H9 (cell line): Measurements from ENCODE around the gene EDEM2. TPM values are rescaled to one million over a fixed set of nuclear protein-coding genes. Genes with fewer than 3 reads are reported as not detected.

Source experiments
- DNase-seq: peaks from one replicate; pipeline ENCODE4 v3.0.0-alpha.2; 2017
- H2AFZ ChIP-seq: one replicate; pipeline ENCODE4 v1.6.1; 2013; ENCODE audit warnings: mild to moderate bottlenecking, low read length, control low read depth, moderate library complexity
- H2AK5ac ChIP-seq: 2 replicates; pipeline ENCODE4 v1.6.1; 2013; ENCODE audit warnings: low read length, control low read depth, mixed read lengths; ENCODE audit not compliant: insufficient read length
- H2BK120ac ChIP-seq: one replicate; pipeline ENCODE4 v1.6.1; 2013; ENCODE audit warnings: low read depth, mild to moderate bottlenecking, low read length, control low read depth, inconsistent platforms; ENCODE audit not compliant: poor library complexity, severe bottlenecking
- H2BK12ac ChIP-seq: 2 replicates; pipeline ENCODE4 v1.6.1; 2013; ENCODE audit warnings: low read length, control low read depth, mixed read lengths, low read depth; ENCODE audit not compliant: insufficient read length
- H2BK15ac ChIP-seq: 2 replicates; pipeline ENCODE4 v1.6.1; 2013; ENCODE audit warnings: low read depth, low read length, control low read depth
- H2BK20ac ChIP-seq: one replicate; pipeline ENCODE4 v1.6.1; 2013; ENCODE audit warnings: low read depth, mild to moderate bottlenecking, low read length, control low read depth, inconsistent platforms; ENCODE audit not compliant: poor library complexity, severe bottlenecking
- H2BK5ac ChIP-seq: 2 replicates; pipeline ENCODE4 v1.6.1; 2013; ENCODE audit warnings: low read length, control low read depth, mixed read lengths; ENCODE audit not compliant: insufficient read length
- H3K14ac ChIP-seq: 2 replicates; pipeline ENCODE4 v1.6.1; 2013; ENCODE audit warnings: low read length, control low read depth; ENCODE audit not compliant: insufficient read depth
- H3K18ac ChIP-seq: 2 replicates; pipeline ENCODE4 v1.6.1; 2013; ENCODE audit warnings: low read depth, mild to moderate bottlenecking, mixed read lengths, low read length, control low read depth; ENCODE audit not compliant: insufficient read length
- H3K23ac ChIP-seq: 2 replicates; pipeline ENCODE4 v1.6.1; 2013; ENCODE audit warnings: low read length, control low read depth, mixed read lengths, low read depth; ENCODE audit not compliant: insufficient read length
- H3K23me2 ChIP-seq: 2 replicates; pipeline ENCODE4 v1.6.1; 2013; ENCODE audit warnings: low read depth, mild to moderate bottlenecking, mixed read lengths, low read length, control low read depth; ENCODE audit not compliant: insufficient read length, poor library complexity, severe bottlenecking
- H3K27ac ChIP-seq: 2 replicates; pipeline ENCODE4 v1.5.1; 2013; ENCODE audit warnings: low read length, control low read depth, mixed read lengths, low read depth; ENCODE audit not compliant: insufficient read length
- H3K27me3 ChIP-seq: 2 replicates; pipeline ENCODE4 v1.6.1; 2013; ENCODE audit warnings: low read length, control low read depth, inconsistent platforms; ENCODE audit not compliant: insufficient read depth
- H3K4ac ChIP-seq: 2 replicates; pipeline ENCODE4 v1.6.1; 2013; ENCODE audit warnings: low read depth, mild to moderate bottlenecking, control low read depth, inconsistent platforms, low read length, moderate library complexity
- H3K4me1 ChIP-seq: 2 replicates; pipeline ENCODE4 v1.6.1; 2013; ENCODE audit warnings: low read length, control low read depth, inconsistent platforms; ENCODE audit not compliant: insufficient read depth
- H3K4me2 ChIP-seq: 2 replicates; pipeline ENCODE4 v1.6.1; 2013; ENCODE audit warnings: low read length, control low read depth, mixed read lengths; ENCODE audit not compliant: insufficient read length, insufficient read depth
- H3K56ac ChIP-seq: 2 replicates; pipeline ENCODE4 v1.6.1; 2013; ENCODE audit warnings: low read depth, mild to moderate bottlenecking, mixed read lengths, low read length, control low read depth; ENCODE audit not compliant: insufficient read length
- H3K79me1 ChIP-seq: 2 replicates; pipeline ENCODE4 v1.6.1; 2013; ENCODE audit warnings: low read depth, mild to moderate bottlenecking, moderate library complexity, low read length, control low read depth, inconsistent platforms; ENCODE audit not compliant: insufficient read depth, poor library complexity, severe bottlenecking
- H3K79me2 ChIP-seq: 2 replicates; pipeline ENCODE4 v1.6.1; 2013; ENCODE audit warnings: low read length, control low read depth, inconsistent platforms; ENCODE audit not compliant: insufficient read depth
- H3K9ac ChIP-seq: 2 replicates; pipeline ENCODE4 v1.6.1; 2013; ENCODE audit warnings: low read length, control low read depth, mixed read lengths; ENCODE audit not compliant: insufficient read length; ENCODE audit errors: extremely low read depth
- H3K9me3 ChIP-seq: one replicate; pipeline ENCODE4 v1.6.1; 2013; ENCODE audit warnings: low read depth, low read length, inconsistent platforms; ENCODE audit not compliant: control insufficient read depth
- H3T11ph ChIP-seq: one replicate; pipeline ENCODE4 v1.6.1; 2013; ENCODE audit warnings: mild to moderate bottlenecking, low read length, control low read depth, inconsistent platforms
- H4K20me1 ChIP-seq: one replicate; pipeline ENCODE4 v1.6.1; 2013; ENCODE audit not compliant: control insufficient read depth, insufficient read length, insufficient read depth
- H4K5ac ChIP-seq: 2 replicates; pipeline ENCODE4 v1.6.1; 2013; ENCODE audit warnings: low read depth, mild to moderate bottlenecking, mixed read lengths, low read length, control low read depth; ENCODE audit not compliant: insufficient read length
- H4K8ac ChIP-seq: replicated peaks from 2 replicates; pipeline ENCODE4 v1.6.1; 2013; ENCODE audit warnings: low read length, control low read depth, mixed read lengths, low read depth; ENCODE audit not compliant: insufficient read length
- H4K91ac ChIP-seq: 2 replicates; pipeline ENCODE4 v1.6.1; 2013; ENCODE audit warnings: low read depth, mild to moderate bottlenecking, moderate library complexity, mixed read lengths, low read length, control low read depth; ENCODE audit not compliant: insufficient read length
- H3K27ac Mint-ChIP-seq, 3 experiments: 2 replicates in 2 of 3; 3 replicates in 1 of 3; pipeline ENCODE4 v1.8.0; 2020 to 2021; ENCODE audit warnings: mixed read lengths in 3 of 3, mild to moderate bottlenecking in 1 of 3, moderate library complexity in 1 of 3
- H3K27me3 Mint-ChIP-seq: 2 replicates; pipeline ENCODE4 v1.8.0; 2021; ENCODE audit warnings: low read depth, mild to moderate bottlenecking, moderate library complexity, mixed read lengths
- H3K36me3 Mint-ChIP-seq, 3 experiments: 2 replicates in 2 of 3; 3 replicates in 1 of 3; pipeline ENCODE4 v1.8.0; 2020 to 2021; ENCODE audit warnings: low read depth in 3 of 3, mixed read lengths in 3 of 3; ENCODE audit not compliant: insufficient read depth in 1 of 3
- H3K4me1 Mint-ChIP-seq, 2 experiments: 2 replicates each; pipeline ENCODE4 v1.8.0; 2020; ENCODE audit warnings: mixed read lengths in 2 of 2
- H3K4me3 Mint-ChIP-seq, 2 experiments: 2 replicates in 1 of 2; 3 replicates in 1 of 2; pipeline ENCODE4 v1.8.0; 2020 to 2021; ENCODE audit warnings: mild to moderate bottlenecking in 2 of 2, mixed read lengths in 2 of 2, moderate library complexity in 1 of 2
- H3K9me3 Mint-ChIP-seq, 2 experiments: 2 replicates in 1 of 2; 3 replicates in 1 of 2; pipeline ENCODE4 v1.8.0; 2020; ENCODE audit warnings: mild to moderate bottlenecking in 2 of 2, mixed read lengths in 2 of 2, moderate library complexity in 1 of 2
- CTCF ChIP-seq: fragments of 200-600 bp; sonication (generic); conservative IDR thresholded peaks from 3 replicates; pipeline ENCODE4 v1.8.0; 2021; ENCODE audit warnings: antibody characterized with exemption, mild to moderate bottlenecking
- WGBS: extraction: QIAGEN DNeasy Blood & Tissue Kit; methylation state at CpG from one replicate; pipeline ENCODE4 v1.1.7; 2013; ENCODE audit warnings: missing lambda C conversion rate, low lambda C conversion rate, mixed read lengths; ENCODE audit not compliant: insufficient read length; ENCODE audit errors: extremely low coverage; 5-methylcytosine and 5-hydroxymethylcytosine counted together
- total RNA-seq: library from RNA; stranded (reverse); gene quantifications from 2 replicates; pipeline ENCODE4 v1.2.1, GENCODE V29; 2021

The EDEM2 gene
- total RNA-seq, 1 experiment from 2014 or later, result 27.8 TPM

- Histone ChIP-seq H3K14ac (no peak overlapping the region), H2BK5ac (no peak overlapping the region), H4K20me1 (no peaks in the 10 kb centered on the region), H4K91ac (no peak overlapping the region), H3K27me3 (no peaks in the 10 kb centered on the region), H4K8ac (no peak overlapping the region), H2BK20ac (no peak overlapping the region), H3K79me2 (no peaks in the 10 kb centered on the region), H3K4me1 (no peaks in the 10 kb centered on the region), H3K9ac (no peak overlapping the region), H3K27ac (no peak overlapping the region), H3K23ac (no peak overlapping the region), H2BK120ac (no peak overlapping the region), H2AK5ac (no peak overlapping the region), H3K56ac (no peak overlapping the region), H3K18ac (no peak overlapping the region), H3K4me2 (no peak overlapping the region), H2BK12ac (no peak overlapping the region), H2BK15ac (no peak overlapping the region), H3K9me3 (no peaks in the 10 kb centered on the region), H3T11ph (no peak overlapping the region), H4K5ac (no peak overlapping the region), H2AFZ (no peak overlapping the region), H3K4ac (no peak overlapping the region), H3K79me1 (no peaks in the 10 kb centered on the region), H3K23me2 (no peaks in the 10 kb centered on the region)
- H3K27ac Mint-ChIP-seq, result no peak overlapping the region
- no peaks in the 10 kb centered on the region for H3K4me1 Mint-ChIP-seq
- no peaks in the 10 kb centered on the region; the same call in 1 of the 2 replicates for H3K27me3 Mint-ChIP-seq
- TF ChIP-seq CTCF, result no peak
- H3K36me3 Mint-ChIP-seq, result no peaks in the 10 kb centered on the region
- no peak for DNase-seq
- WGBS, result no CpG with 5 or more reads among the region's 1 CpG
- H3K9me3 Mint-ChIP-seq, result no peaks in the 10 kb centered on the region
- no peak overlapping the region for H3K4me3 Mint-ChIP-seq
These were observed 40.2 kb downstream of the EDEM2 start for GRCh38 chr20:35106827-35107380.
